Left kidney (tissue), 8 donors: Measurements from ENCODE around the gene CFAP299. TPM values are rescaled to one million over a fixed set of nuclear protein-coding genes. Genes with fewer than 3 reads are reported as not detected.
"Not testable (repeated sequence)": the region's sequence is repeated elsewhere in the genome, so short reads cannot be mapped to it uniquely, and the experiment has no call there.

Experiments used
- DNase-seq: peaks from one replicate; pipeline ENCODE4 v3.0.0-alpha.2; 2013
- long read RNA-seq, 8 donors: transcript quantifications; one replicate each; lab custom pipeline, GENCODE V29; 2026
- polyA plus RNA-seq: library from polyadenylated mRNA; unstranded; fragments of 120-200 nt; gene quantifications from one replicate; pipeline ENCODE4 v1.2.1, GENCODE V29; 2013; ENCODE audit not compliant: insufficient read length

CFAP299 gene
- 1.00 TPM for polyA plus RNA-seq
- long read RNA-seq, donor 1, result 0 reads
- long read RNA-seq, donor 2, result 0 reads
- long read RNA-seq, donor 3, result 0 reads
- long read RNA-seq, donor 4, result 0 reads
- long read RNA-seq, donor 5, partial matches to known transcripts, result 0 of 1 reads
- long read RNA-seq, donor 5, other reads (novel, unspliced or antisense), result 0 of 1 reads
- long read RNA-seq, donor 6, partial matches to known transcripts, result 0 of 1 reads
- long read RNA-seq, donor 6, other reads (novel, unspliced or antisense), result 0 of 1 reads
- long read RNA-seq, donor 7, result 0 reads
- long read RNA-seq, donor 8, result 0 reads

- peak; percentile 85 for DNase-seq
Measured at GRCh38 chr4:80335554-80336358, at the start of gene CFAP299. TSS of gene CFAP299 (plus strand) at chr4:80335730.

GRCh38 chr4:80286451-80286850, 49.1 kb upstream of the CFAP299 start:
- no peak for DNase-seq

DNA sequence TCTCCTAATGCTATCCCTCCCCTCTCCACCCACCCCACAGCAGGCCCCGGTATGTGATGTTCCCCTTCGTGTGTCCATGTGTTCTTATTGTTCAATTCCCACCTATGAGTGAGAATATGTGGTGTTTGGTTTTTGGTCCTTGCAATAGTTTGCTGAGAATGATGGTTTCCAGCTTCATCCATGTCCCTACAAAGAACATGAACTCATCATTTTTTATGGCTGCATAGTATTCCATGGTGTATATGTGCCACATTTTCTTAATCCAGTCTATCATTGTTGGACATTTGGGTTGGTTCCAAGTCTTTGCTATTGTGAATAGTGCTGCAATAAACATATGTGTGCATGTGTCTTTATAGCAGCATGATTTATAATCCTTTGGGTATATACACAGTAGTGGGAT, 44.9 kb upstream of the CFAP299 start:
- not testable (repeated sequence) for DNase-seq

- no peak for DNase-seq
Measured at GRCh38 chr4:80294206-80294605, 41.3 kb upstream of the CFAP299 start.

- no peak for DNase-seq
Measured at GRCh38 chr4:80295336-80295735, 40.2 kb upstream of the CFAP299 start.

DNA sequence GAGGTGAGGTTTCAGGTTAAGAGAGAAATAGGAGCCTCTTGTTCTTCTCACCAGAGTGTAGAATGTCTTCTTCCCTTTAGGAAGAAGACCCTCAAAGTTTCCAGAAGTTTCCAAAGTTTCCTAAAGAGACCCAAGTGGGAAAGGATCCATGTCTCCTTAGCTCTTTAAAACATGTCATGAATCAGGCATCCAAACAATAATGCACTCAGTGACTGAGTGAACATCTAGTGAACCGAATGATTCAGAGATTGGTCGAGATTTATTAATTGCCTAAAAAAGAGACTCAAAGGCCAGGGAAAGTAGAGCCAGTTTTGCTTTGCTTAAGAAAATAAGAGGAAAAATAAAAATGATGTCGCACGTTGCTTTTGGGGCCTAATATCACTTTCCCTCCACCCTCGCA, 39.7 kb upstream of the CFAP299 start:
- no peak for DNase-seq

DNA sequence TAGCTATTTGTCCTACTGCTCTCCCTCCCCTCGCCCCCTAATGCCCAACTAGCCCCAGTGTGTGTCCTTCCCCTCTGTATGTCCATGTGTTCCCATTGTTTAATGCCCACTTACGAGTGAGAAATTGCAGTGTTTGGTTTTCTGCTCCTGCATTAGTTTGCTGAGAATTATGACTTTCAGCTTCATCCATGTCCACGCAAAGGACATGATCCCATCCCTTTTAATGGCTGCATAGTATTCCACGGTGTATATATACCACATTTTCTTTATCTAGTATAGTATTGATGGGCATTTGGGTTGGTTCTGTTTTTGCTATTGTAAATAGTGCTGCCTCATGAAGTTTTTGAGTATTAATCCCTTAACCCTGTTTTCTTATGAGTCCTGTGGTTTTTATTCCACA, 33.6 kb upstream of the CFAP299 start:
- no peak for DNase-seq

DNA sequence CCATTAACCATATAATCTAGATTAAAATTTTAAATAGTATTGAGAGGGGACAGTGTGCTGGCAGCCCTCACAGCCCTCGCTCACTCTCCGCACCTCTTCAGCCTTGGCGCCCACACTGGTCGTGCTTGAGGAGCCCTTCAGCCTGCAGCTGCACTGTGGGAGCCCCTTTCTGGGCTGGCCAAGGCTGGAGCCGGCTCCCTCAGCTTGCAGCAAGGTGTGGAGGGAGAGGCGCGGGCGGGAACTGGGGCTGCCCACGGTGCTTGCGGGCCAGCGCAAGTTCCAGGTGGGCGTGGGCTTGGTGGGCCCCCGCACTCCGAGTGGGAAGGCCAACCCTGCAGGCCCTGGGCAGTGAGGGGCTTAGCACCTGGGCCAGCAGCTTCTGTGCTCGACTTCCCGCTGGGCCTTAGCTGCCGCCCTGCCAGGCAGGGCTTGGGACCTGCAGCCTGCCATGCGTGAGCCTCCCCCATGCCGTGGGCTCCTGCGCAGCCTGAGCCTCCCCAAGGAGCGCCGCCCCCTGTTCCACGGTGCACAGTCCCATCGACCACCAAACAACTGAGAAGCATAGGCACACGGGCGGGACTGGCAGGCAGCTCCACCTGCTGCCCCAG, 32.8 kb upstream of the CFAP299 start:
- DNase-seq, result no peak

GRCh38 chr4:80305466-80305865, 30.1 kb upstream of the CFAP299 start:
- no peak for DNase-seq

DNA sequence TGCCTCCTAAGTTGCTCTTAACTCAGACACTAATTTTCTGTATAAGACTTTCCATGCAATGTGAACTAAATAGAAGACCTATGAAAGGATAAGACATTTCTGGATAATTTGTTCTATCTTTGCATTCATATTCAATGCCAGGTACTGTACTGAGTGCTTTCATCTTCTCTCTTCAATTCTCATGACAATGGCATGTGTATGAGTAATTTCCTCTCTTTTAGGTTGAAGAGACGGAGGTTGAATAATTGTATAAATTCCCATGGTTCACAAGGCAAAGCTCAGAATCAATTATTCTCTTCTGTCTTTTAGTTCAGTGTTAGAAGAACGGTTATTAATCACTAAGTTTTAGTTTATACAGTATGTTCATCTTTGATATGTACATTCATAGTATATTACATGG, 29.3 kb upstream of the CFAP299 start:
- no peak for DNase-seq

- no peak for DNase-seq
Measured at GRCh38 chr4:80307183-80307735, 28.3 kb upstream of the CFAP299 start.

GRCh38 chr4:80307774-80308465, 27.6 kb upstream of the CFAP299 start:
- no peak for DNase-seq

GRCh38 chr4:80308466-80308822, 27.1 kb upstream of the CFAP299 start:
- DNase-seq, result no peak

DNA sequence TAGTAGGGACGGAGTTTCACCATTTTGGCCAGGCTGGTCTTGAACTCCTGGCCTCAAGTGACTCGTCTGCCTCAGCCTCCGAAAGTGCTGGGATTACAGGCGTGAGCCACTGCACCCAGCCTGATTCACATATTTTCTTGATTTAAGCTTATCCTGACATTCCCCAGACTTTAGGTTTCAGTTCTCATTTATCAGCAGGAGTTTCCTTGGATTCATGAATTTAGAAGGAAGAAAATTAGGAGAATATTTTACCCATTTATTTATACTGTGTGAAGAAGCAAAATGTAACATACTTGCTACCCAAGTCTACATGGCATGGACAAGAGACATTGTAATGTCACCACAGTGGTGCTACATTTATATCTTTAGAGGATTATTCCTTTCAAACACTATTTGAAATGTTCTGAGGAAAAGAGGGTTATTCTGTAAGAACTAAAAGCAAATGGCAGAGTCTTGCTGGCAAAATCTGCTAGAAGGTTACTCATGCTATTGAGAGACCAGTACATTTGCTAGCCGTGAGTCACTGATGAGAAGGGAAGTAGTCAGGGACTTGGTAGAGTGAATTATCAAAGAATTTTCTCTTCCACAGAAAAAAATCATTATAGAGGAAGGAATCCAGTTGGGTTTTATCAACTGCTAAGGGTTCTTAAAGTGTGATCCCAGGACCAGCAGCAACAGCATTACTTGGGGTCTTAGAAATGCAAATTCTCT, 26.1 kb upstream of the CFAP299 start:
- DNase-seq, result no peak

DNA sequence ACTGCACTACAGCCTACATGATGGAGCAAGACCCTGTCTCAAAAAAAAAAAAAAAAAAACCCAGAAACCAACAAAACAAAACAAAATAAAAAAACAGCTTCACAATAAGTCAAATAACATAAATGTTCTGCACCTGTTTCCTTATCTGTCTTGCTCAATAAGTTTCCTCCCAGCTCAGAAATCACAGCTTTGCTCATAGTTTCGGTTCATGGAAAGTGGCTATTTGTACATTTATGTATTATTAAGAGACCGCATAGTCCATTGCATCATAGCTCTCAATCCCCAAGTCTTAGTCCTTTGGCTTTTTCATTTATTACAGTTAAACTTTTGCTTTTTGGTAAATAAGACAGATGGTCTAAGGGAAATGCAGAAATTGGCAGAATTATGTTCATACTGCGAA, 24.4 kb upstream of the CFAP299 start:
- no peak for DNase-seq

- DNase-seq, result no peak
Measured at GRCh38 chr4:80312124-80312523, 23.4 kb upstream of the CFAP299 start.

DNA sequence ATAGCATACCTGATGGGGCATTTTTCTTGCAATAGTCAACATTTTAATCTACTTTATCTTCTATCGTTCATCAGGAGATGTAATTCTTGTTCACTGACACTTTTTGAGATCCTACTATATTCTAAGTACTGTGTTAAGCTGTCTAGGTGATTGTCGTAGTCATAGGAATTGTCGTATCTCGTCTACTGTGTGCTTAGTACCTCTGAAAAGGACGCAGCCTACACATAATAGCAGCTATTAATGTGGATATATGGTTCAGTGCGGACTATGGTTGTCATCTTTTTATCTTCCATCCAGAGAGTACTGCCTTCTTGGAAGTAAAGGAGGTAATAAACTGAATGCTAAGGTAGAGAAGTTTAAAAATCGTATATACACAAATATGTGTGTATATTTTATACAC, 21.9 kb upstream of the CFAP299 start:
- no peak for DNase-seq

DNA sequence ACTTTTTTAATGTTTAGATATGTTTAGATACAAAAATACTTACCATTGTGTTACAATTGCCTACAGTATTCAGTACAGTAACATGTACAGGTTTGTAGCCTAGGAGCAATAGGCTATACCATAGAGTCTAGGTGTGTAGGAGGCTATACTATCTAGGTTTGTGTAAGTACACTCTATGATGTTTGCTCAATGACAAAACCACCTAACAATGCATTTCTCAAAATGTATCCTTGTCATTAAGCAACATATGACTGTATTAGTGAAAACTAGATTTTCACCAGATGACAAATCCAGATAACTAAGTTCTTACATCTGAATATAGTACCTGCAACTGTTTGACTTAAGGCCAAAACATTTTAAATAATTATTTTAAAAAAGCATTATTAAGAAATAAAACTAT, 19.7 kb upstream of the CFAP299 start:
- DNase-seq, result not testable (repeated sequence)

DNA sequence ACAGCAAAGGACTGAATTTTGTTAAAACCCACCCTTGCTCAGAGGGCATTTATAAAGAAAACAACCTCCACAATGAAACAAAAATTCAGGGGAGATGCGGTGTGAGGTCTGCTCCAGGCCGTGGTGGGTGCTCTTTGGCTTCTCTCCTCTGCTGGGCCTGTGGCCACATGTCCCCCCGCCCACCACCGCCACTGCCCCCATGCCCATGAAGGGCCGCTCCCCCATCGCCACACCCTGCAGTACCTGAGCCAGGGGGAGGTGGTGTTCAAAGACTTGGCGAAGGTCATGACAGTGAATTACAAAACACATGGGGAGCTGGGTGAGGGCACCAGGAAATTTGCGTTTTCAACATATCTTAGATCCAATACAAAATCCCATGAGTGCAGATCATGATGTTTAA, 14.2 kb upstream of the CFAP299 start:
- no peak for DNase-seq

GRCh38 chr4:80321776-80322175, 13.8 kb upstream of the CFAP299 start:
- DNase-seq, result no peak

- DNase-seq, result no peak
Measured at GRCh38 chr4:80322716-80323115, 12.8 kb upstream of the CFAP299 start.

GRCh38 chr4:80324171-80324570, 11.4 kb upstream of the CFAP299 start:
- DNase-seq, result no peak
